IPS-NIHi11 (cell line): Measurements from ENCODE around the gene HACD3.
"Not testable (repeated sequence)": the region's sequence is repeated elsewhere in the genome, so short reads cannot be mapped to it uniquely, and the experiment has no call there.

Source experiments
- DNase-seq: peaks from one replicate; pipeline ENCODE4 v3.0.0; 2012; ENCODE audit warnings: mixed read lengths, low spot score

HACD3 gene

GRCh38 chr15:65530318-65531111 lies at the start of gene HACD3:
HACD3 (plus strand) TSS chr15:65530463; CDS start chr15:65530632, 169 bp downstream.
- peak; percentile 100 for DNase-seq

- DNase-seq, result no peak
These were observed 45.4 kb upstream of the HACD3 start for GRCh38 chr15:65484876-65485275.

- DNase-seq, result no peak
These were observed 36.2 kb upstream of the HACD3 start for GRCh38 chr15:65494076-65494475.

- DNase-seq, result no peak
These were observed 20.9 kb upstream of the HACD3 start for GRCh38 chr15:65509321-65509720.

- no peak for DNase-seq
These were observed 18.1 kb upstream of the HACD3 start for GRCh38 chr15:65512189-65512588.

GRCh38 chr15:65512807-65513416 lies 17.4 kb upstream of the HACD3 start:
- DNase-seq, result no peak

GRCh38 chr15:65516997-65517865 lies 13.0 kb upstream of the HACD3 start, which contains the start of gene DPP8:
DPP8 (minus strand) TSS chr15:65517689; CDS start chr15:65512553, 5,136 bp downstream.
- DNase-seq, result peak; percentile 94

GRCh38 chr15:65517866-65518207 lies 12.4 kb upstream of the HACD3 start:
- no peak for DNase-seq

GRCh38 chr15:65518633-65519285 lies 11.5 kb upstream of the HACD3 start:
- DNase-seq, result no peak

GRCh38 chr15:65521350-65521749 lies 8.9 kb upstream of the HACD3 start:
- no peak for DNase-seq

GRCh38 chr15:65524226-65524625 lies 6.0 kb upstream of the HACD3 start:
- no peak for DNase-seq

- DNase-seq, result no peak
These were observed 4.6 kb upstream of the HACD3 start for GRCh38 chr15:65525622-65526021.

GRCh38 chr15:65528461-65529060 lies 1.7 kb upstream of the HACD3 start:
- DNase-seq, result no peak

GRCh38 chr15:65529762-65530317 lies 423 bp upstream of the HACD3 start:
- no peak for DNase-seq

- DNase-seq, result no peak
These were observed 2.4 kb downstream of the HACD3 start for GRCh38 chr15:65532738-65533051.

- DNase-seq, result no peak
These were observed 2.9 kb downstream of the HACD3 start for GRCh38 chr15:65533057-65533756.

GRCh38 chr15:65535192-65535591 lies 4.9 kb downstream of the HACD3 start:
- DNase-seq, result no peak

GRCh38 chr15:65540314-65540713 lies 10.1 kb downstream of the HACD3 start:
- DNase-seq, result no peak

- DNase-seq, result no peak
These were observed 11.1 kb downstream of the HACD3 start for GRCh38 chr15:65541231-65541820.

- no peak for DNase-seq
These were observed 17.6 kb downstream of the HACD3 start for GRCh38 chr15:65547841-65548240.

- not testable (repeated sequence) for DNase-seq
These were observed 19.0 kb downstream of the HACD3 start for GRCh38 chr15:65549288-65549687.
